Keratinocyte (primary cell): ENCODE data around the gene EEF1G. TPM values are rescaled to one million over a fixed set of nuclear protein-coding genes. Genes with fewer than 3 reads are reported as not detected.

ENCODE experiments used
- DNase-seq: peaks from one replicate; pipeline ENCODE4 v3.0.0-alpha.2; 2011; ENCODE audit warnings: low read depth, missing footprints, low spot score
- FAIRE-seq: peaks from 2 replicates; lab custom pipeline; 2011; peaks lifted over from hg19 to GRCh38; lab: Jason Lieb, UNC
- H2AFZ ChIP-seq: 2 replicates; pipeline ENCODE4 v1.6.0; 2012; ENCODE audit warnings: low read length, control low read depth, inconsistent platforms; ENCODE audit not compliant: control insufficient read depth
- H3K27ac ChIP-seq: 2 replicates; pipeline ENCODE4 v1.5.1; 2011; ENCODE audit warnings: low read length; ENCODE audit not compliant: control insufficient read depth, insufficient read depth
- H3K27me3 ChIP-seq: 3 replicates; pipeline ENCODE4 v1.6.0; 2011; ENCODE audit warnings: low read length; ENCODE audit not compliant: control insufficient read depth, insufficient read depth; ENCODE audit errors: extremely low read depth
- H3K36me3 ChIP-seq, 2 experiments: 2 replicates in 1 of 2; 3 replicates in 1 of 2; pipeline ENCODE4 v1.5.1; 2011; ENCODE audit warnings: low read length in 2 of 2, mild to moderate bottlenecking in 1 of 2; ENCODE audit not compliant: control insufficient read depth in 2 of 2, insufficient read depth in 2 of 2; ENCODE audit errors: extremely low read depth in 1 of 2
- H3K4me1 ChIP-seq: 3 replicates; pipeline ENCODE4 v1.5.1; 2011; ENCODE audit warnings: low read length; ENCODE audit not compliant: control insufficient read depth, insufficient read depth; ENCODE audit errors: extremely low read depth
- H3K4me2 ChIP-seq: 3 replicates; pipeline ENCODE4 v1.6.0; 2011; ENCODE audit warnings: low read depth, low read length; ENCODE audit not compliant: control insufficient read depth, insufficient read depth; ENCODE audit errors: extremely low read depth
- H3K4me3 ChIP-seq, 3 experiments: fragments of 200-600 bp in 1 of 3; sonication (generic) in 1 of 3; 2 replicates in 2 of 3; 3 replicates in 1 of 3; pipeline ENCODE4 v1.5.1; 2011 to 2016; ENCODE audit warnings: low read length in 3 of 3, mild to moderate bottlenecking in 3 of 3, control low read depth in 2 of 3, inconsistent platforms in 1 of 3, low read depth in 1 of 3, mixed read lengths in 1 of 3, mixed run types in 1 of 3, moderate library complexity in 1 of 3; ENCODE audit not compliant: control insufficient read depth in 2 of 3, insufficient read depth in 2 of 3; ENCODE audit errors: extremely low read depth in 1 of 3
- H3K79me2 ChIP-seq: 2 replicates; pipeline ENCODE4 v1.6.0; 2012; ENCODE audit warnings: low read length; ENCODE audit not compliant: control insufficient read depth, insufficient read depth
- H3K9ac ChIP-seq: 3 replicates; pipeline ENCODE4 v1.6.0; 2011; ENCODE audit warnings: low read length; ENCODE audit not compliant: control insufficient read depth, insufficient read depth; ENCODE audit errors: extremely low read depth
- H3K9me1 ChIP-seq: 3 replicates; pipeline ENCODE4 v1.6.0; 2011; ENCODE audit warnings: low read length; ENCODE audit not compliant: control insufficient read depth, insufficient read depth; ENCODE audit errors: extremely low read depth
- H3K9me3 ChIP-seq: 2 replicates; pipeline ENCODE4 v1.5.1; 2012; ENCODE audit warnings: low read depth, low read length; ENCODE audit not compliant: control insufficient read depth
- H4K20me1 ChIP-seq: 3 replicates; pipeline ENCODE4 v1.6.0; 2011; ENCODE audit warnings: low read length; ENCODE audit not compliant: control insufficient read depth, insufficient read depth; ENCODE audit errors: extremely low read depth
- CTCF ChIP-seq, 3 experiments: IDR thresholded peaks in 1 of 3; conservative IDR thresholded peaks in 1 of 3; optimal IDR thresholded peaks in 1 of 3; 2 replicates in 2 of 3; 3 replicates in 1 of 3; pipeline versions ENCODE3 to v1.5.1; 2011; ENCODE audit warnings: low read length in 3 of 3, mild to moderate bottlenecking in 3 of 3, moderate library complexity in 2 of 3, control low read depth in 1 of 3, inconsistent platforms in 1 of 3; ENCODE audit not compliant: insufficient read depth in 2 of 3; ENCODE audit errors: extremely low read depth in 1 of 3
- EZH2 ChIP-seq: IDR thresholded peaks from one replicate; pipeline ENCODE4 v1.6.1; 2012; ENCODE audit warnings: inconsistent platforms, mild to moderate bottlenecking, low read length, moderate library complexity
- dilution Hi-C: fragments of 300-500 bp; cut with MboI; formaldehyde crosslinking; loops from one replicate; pipeline ENCODE4 v1.7.0; 2020; ENCODE audit warnings: low sequenced_read_pairs; ENCODE audit not compliant: extremely low pct_ligation_motif_present
- polyA plus RNA-seq, 5 experiments: library from polyadenylated mRNA; depleted of rRNA in 3 of 5; stranded (reverse) in 3 of 5; stranded (forward) in 1 of 5; unstranded in 1 of 5; fragments of >200 nt; gene quantifications; 1 replicate in 1 of 5; 2 replicates in 3 of 5; 3 replicates in 1 of 5; pipeline versions ENCODE4 v1.2.1 to v1.2.3, GENCODE V29; 2011 to 2012; ENCODE audit warnings: missing spikeins in 2 of 5, low read depth in 1 of 5, low replicate concordance in 1 of 5

The EEF1G gene
- polyA plus RNA-seq, 1 donor (not counting 4 experiments of a cell fraction or from before 2014, with no cell fraction given) = 1,735 TPM

GRCh38 chr11:62592989-62593421 is 19.3 kb upstream of the EEF1G start:
- H3K27me3 ChIP-seq = no peaks in the 10 kb centered on the region
- peaks cover 34% of the 10 kb centered on the region for H3K79me2 ChIP-seq
- no peaks in the 10 kb centered on the region for H3K9me3 ChIP-seq
- no peak overlapping the region for H2AFZ ChIP-seq
- H4K20me1 ChIP-seq = peaks cover 2% of the 10 kb centered on the region
- no peaks in the 10 kb centered on the region for H3K9me1 ChIP-seq
- H3K36me3 ChIP-seq = peaks cover 40 to 56% of the 10 kb centered on the region in 2 experiments
- no peak overlapping the region for H3K9ac ChIP-seq
- DNase-seq = no peak
- dilution Hi-C loops = no loop called here
- H3K4me2 ChIP-seq = no peak overlapping the region
- H3K27ac ChIP-seq = no peak overlapping the region
- H3K4me1 ChIP-seq = peaks cover 14% of the 10 kb centered on the region
- no peak overlapping the region for H3K4me3 ChIP-seq
- no peak for FAIRE-seq
- no peak for TF ChIP-seq EZH2

- Histone ChIP-seq H4K20me1 (peaks cover 2% of the 10 kb centered on the region), H3K4me2 (peak overlapping the region; percentile 84), H3K9me1 (no peaks in the 10 kb centered on the region), H3K4me1 (peaks cover 14% of the 10 kb centered on the region), H3K79me2 (peaks cover 28% of the 10 kb centered on the region), H3K9ac (peak overlapping the region; percentile 94), H3K27ac (peak overlapping the region; percentile 63), H3K36me3 (peaks cover 36 to 48% of the 10 kb centered on the region in 2 experiments), H3K4me3 (peak overlapping the region; percentile 61 to 91 (median 70)), H2AFZ (peak overlapping the region; percentile 80), H3K9me3 (no peaks in the 10 kb centered on the region), H3K27me3 (no peaks in the 10 kb centered on the region)
- FAIRE-seq (no peak), DNase-seq (no peak)
- dilution Hi-C loops = no loop called here
- TF ChIP-seq CTCF (optimal IDR thresholded peaks at IDR 0.05 in 1 of 3, IDR thresholded peaks at IDR 0.05 in 1 of 3, conservative IDR thresholded peaks at IDR 0.05 in 1 of 3; ENCODE audit: extremely low read depth in 1 of 3, insufficient read depth in 2 of 3, low read length in 3 of 3) (no peak), EZH2 (no peak)
Observed at GRCh38 chr11:62592146-62592815, 18.6 kb upstream of the EEF1G start.
